PC-3 (cell line): ENCODE measurements around the gene SLC44A5. TPM values are rescaled to one million over a fixed set of nuclear protein-coding genes. Genes with fewer than 3 reads are reported as not detected.
"Not testable (repeated sequence)": the region's sequence is repeated elsewhere in the genome, so short reads cannot be mapped to it uniquely, and the experiment has no call there.

Source experiments
- ATAC-seq: fragments of 200-7000 bp; cut with Tn5 transposase; 2 replicates; pipeline ENCODE4 v1.9.1; 2020; ENCODE audit warnings: mild to moderate bottlenecking, moderate library complexity
- BruUV-seq: library from RNA; stranded (reverse); fragments of 400-500 nt; replicated peaks from 2 replicates; lab custom pipeline; 2021; lab: Mats Ljungman, UMichigan
- CTCF ChIA-PET: fragments of 300-600 bp; sonication (Branson Sonifier 250); formaldehyde crosslinking; loops from one replicate; lab custom pipeline; 2022; ENCODE audit warnings: antibody characterized with exemption; lab: Charles Lee
- POLR2A ChIA-PET: fragments of 300-600 bp; sonication (Branson Sonifier 250); formaldehyde crosslinking; loops from one replicate; lab custom pipeline; 2022; ENCODE audit warnings: antibody characterized with exemption; ENCODE audit not compliant: unreplicated experiment; lab: Charles Lee
- DNase-seq: peaks from one replicate; pipeline ENCODE4 v3.0.0-alpha.2; 2015
- H2AFZ ChIP-seq: fragments of 300-600 bp; sonication (generic); 2 replicates; pipeline ENCODE4 v1.6.0; 2016; ENCODE audit warnings: antibody characterized with exemption, low read length
- H3F3A ChIP-seq: fragments of 300-600 bp; sonication (generic); one replicate; pipeline ENCODE4 v1.6.0; 2017; ENCODE audit warnings: antibody characterized with exemption, low read length, control low read depth, mild to moderate bottlenecking; ENCODE audit not compliant: unreplicated experiment
- H3K27ac ChIP-seq: fragments of 300-600 bp; sonication (generic); 2 replicates; pipeline ENCODE4 v1.5.1; 2016; ENCODE audit warnings: mild to moderate bottlenecking, low read length
- H3K27me3 ChIP-seq: fragments of 300-600 bp; sonication (generic); 2 replicates; pipeline ENCODE4 v1.6.1; 2016; ENCODE audit warnings: low read length, mixed read lengths
- H3K36me3 ChIP-seq: fragments of 300-600 bp; sonication (generic); 2 replicates; pipeline ENCODE4 v1.6.1; 2016; ENCODE audit warnings: low read depth, mixed run types, low read length, mixed read lengths
- H3K4me1 ChIP-seq: fragments of 300-600 bp; sonication (generic); 2 replicates; pipeline ENCODE4 v1.5.1; 2016; ENCODE audit warnings: low read length; ENCODE audit not compliant: insufficient read depth
- H3K4me2 ChIP-seq: fragments of 300-600 bp; sonication (generic); 2 replicates; pipeline ENCODE4 v1.6.0; 2016; ENCODE audit warnings: low read length
- H3K4me3 ChIP-seq: fragments of 300-600 bp; sonication (generic); 2 replicates; pipeline ENCODE4 v1.5.1; 2016; ENCODE audit warnings: mild to moderate bottlenecking, low read length, mixed read lengths
- H3K79me2 ChIP-seq: fragments of 300-600 bp; sonication (generic); 2 replicates; pipeline ENCODE4 v1.6.1; 2017; ENCODE audit warnings: low read length, mixed read lengths
- H3K9ac ChIP-seq: fragments of 300-600 bp; sonication (generic); 2 replicates; pipeline ENCODE4 v1.6.0; 2016; ENCODE audit warnings: mild to moderate bottlenecking, low read length
- H3K9me2 ChIP-seq: fragments of 300-600 bp; sonication (generic); replicated peaks from 2 replicates; pipeline ENCODE4 v1.6.1; 2016; ENCODE audit warnings: mixed run types, low read length, mixed read lengths
- H3K9me3 ChIP-seq: fragments of 300-600 bp; sonication (generic); 2 replicates; pipeline ENCODE4 v1.6.1; 2016; ENCODE audit warnings: low read length, mixed read lengths
- H4K20me1 ChIP-seq: fragments of 300-600 bp; sonication (generic); 2 replicates; pipeline ENCODE4 v1.6.1; 2016; ENCODE audit warnings: low read length, mixed read lengths
- EZH2 ChIP-seq: fragments of 300-600 bp; sonication (generic); IDR thresholded peaks from one replicate; pipeline ENCODE4 v1.6.1; 2017; ENCODE audit warnings: antibody characterized with exemption, mild to moderate bottlenecking, low read length; ENCODE audit not compliant: unreplicated experiment
- EZH2phosphoT487 ChIP-seq: fragments of 300-600 bp; sonication (generic); IDR thresholded peaks from 2 replicates; pipeline ENCODE4 v1.6.1; 2018; ENCODE audit warnings: mild to moderate bottlenecking, antibody characterized with exemption, low read length, borderline replicate concordance
- intact Hi-C: fragments of 100-400 bp; cut with micrococcal nuclease; formaldehyde crosslinking; loops from 2 replicates; pipeline ENCODE4 v1.9.0; 2023
- total RNA-seq: library from RNA; depleted of rRNA; stranded (reverse); fragments of >200 nt; gene quantifications from 2 replicates; pipeline ENCODE4 v1.2.3, GENCODE V29; 2014
- TF ChIP-seq, protein P1 (sequence below): fragments of 300-600 bp; sonication (generic); conservative IDR thresholded peaks from 2 replicates; pipeline ENCODE4 v1.5.1; 2017; ENCODE audit warnings: antibody characterized with exemption, low read depth, mild to moderate bottlenecking, low read length

SLC44A5 gene
- total RNA-seq, 1 experiment from 2014 or later: not detected

DNA sequence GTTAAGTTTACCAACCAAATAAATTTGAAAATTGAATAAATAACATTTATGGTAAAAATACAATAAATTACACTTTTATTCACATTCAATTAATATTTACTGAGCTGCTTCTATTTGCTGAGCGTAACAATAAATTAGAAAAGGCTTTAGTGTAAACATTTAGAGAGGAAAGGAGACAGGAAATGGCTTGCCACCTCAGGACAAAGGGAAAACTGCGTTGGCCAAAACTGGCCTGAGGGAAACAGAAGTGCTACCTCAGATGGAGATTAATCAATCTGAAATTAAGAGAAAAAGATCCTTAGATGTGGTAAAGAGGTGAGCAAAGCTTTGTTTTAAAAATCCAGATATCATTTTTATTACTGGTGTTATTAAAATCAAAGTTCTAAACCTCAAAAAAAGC is 128.0 kb downstream of the SLC44A5 start:
- H3K79me2 ChIP-seq: no peaks in the 10 kb centered on the region
- no peaks in the 10 kb centered on the region for H3K27me3 ChIP-seq
- no peaks in the 10 kb centered on the region for H4K20me1 ChIP-seq
- H3F3A ChIP-seq: no peaks in the 10 kb centered on the region
- H3K27ac ChIP-seq: no peak overlapping the region
- TF ChIP-seq EZH2: no peak
- TF ChIP-seq EZH2phosphoT487: no peak
- TF ChIP-seq, protein P1, sequence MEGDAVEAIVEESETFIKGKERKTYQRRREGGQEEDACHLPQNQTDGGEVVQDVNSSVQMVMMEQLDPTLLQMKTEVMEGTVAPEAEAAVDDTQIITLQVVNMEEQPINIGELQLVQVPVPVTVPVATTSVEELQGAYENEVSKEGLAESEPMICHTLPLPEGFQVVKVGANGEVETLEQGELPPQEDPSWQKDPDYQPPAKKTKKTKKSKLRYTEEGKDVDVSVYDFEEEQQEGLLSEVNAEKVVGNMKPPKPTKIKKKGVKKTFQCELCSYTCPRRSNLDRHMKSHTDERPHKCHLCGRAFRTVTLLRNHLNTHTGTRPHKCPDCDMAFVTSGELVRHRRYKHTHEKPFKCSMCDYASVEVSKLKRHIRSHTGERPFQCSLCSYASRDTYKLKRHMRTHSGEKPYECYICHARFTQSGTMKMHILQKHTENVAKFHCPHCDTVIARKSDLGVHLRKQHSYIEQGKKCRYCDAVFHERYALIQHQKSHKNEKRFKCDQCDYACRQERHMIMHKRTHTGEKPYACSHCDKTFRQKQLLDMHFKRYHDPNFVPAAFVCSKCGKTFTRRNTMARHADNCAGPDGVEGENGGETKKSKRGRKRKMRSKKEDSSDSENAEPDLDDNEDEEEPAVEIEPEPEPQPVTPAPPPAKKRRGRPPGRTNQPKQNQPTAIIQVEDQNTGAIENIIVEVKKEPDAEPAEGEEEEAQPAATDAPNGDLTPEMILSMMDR: no peak
- H3K4me1 ChIP-seq: no peaks in the 10 kb centered on the region
- H2AFZ ChIP-seq: no peak overlapping the region
- DNase-seq (no peak), ATAC-seq (no peak)
- ChIA-PET POLR2A (no interaction called here), CTCF (no interaction called here)
- H3K9ac ChIP-seq: no peak overlapping the region
- no peak overlapping the region for H3K4me3 ChIP-seq
- H3K36me3 ChIP-seq: no peaks in the 10 kb centered on the region
- intact Hi-C loops: no loop called here
- no peaks in the 10 kb centered on the region for H3K9me2 ChIP-seq
- BruUV-seq: no TSS peak
- no peaks in the 10 kb centered on the region for H3K9me3 ChIP-seq
- H3K4me2 ChIP-seq: no peak overlapping the region

DNA sequence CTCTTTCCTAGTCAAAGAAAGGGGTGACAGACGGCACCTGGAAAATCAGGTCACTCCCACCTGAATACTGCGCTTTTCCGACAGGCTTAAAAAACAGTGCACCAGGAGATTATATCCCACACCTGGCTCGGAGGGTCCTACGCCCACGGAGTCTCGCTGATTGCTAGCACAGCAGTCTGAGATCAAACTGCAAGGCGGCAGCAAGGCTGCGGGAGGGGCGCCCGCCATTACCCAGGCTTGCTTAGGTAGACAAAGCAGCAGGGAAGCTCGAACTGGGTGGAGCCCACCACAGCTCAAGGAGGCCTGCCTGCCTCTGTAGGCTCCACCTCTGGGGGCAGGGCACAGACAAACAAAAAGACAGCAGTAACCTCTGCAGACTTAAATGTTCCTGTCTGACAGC is 134.4 kb downstream of the SLC44A5 start:
- H2AFZ ChIP-seq, H3K9me3 ChIP-seq, H3K9ac ChIP-seq, BruUV-seq, H4K20me1 ChIP-seq, ATAC-seq, H3K4me2 ChIP-seq, intact Hi-C loops, POLR2A ChIA-PET, H3F3A ChIP-seq, H3K4me3 ChIP-seq, H3K27ac ChIP-seq, CTCF ChIA-PET, H3K79me2 ChIP-seq, H3K27me3 ChIP-seq, H3K4me1 ChIP-seq, DNase-seq, H3K9me2 ChIP-seq, H3K36me3 ChIP-seq: not testable (repeated sequence)

DNA sequence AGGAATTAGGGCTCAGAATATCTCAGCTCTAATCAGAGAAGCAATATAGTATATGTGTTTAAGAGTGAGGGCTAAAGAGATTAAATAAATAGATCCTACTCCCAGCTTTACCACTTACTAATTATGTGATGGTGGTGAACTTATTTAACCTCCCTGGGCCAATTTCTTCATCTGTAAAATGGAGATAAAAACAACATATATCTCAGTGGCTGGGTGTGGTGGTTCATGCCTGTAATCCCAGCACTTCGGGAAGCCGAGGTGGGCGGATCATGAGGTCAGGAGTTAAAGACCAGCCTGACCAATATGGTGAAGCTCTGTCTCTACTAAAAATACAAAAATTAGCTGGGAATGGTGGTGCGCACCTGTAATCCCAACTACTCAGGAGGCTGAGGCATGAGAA is 135.2 kb downstream of the SLC44A5 start:
- DNase-seq (no peak), ATAC-seq (no peak)
- H3K27ac ChIP-seq: no peak overlapping the region
- H3K4me2 ChIP-seq: no peak overlapping the region
- no peak overlapping the region for H3K9ac ChIP-seq
- POLR2A ChIA-PET: no interaction called here
- H3F3A ChIP-seq: no peaks in the 10 kb centered on the region
- no peaks in the 10 kb centered on the region for H4K20me1 ChIP-seq
- H3K27me3 ChIP-seq: 0 out of 2 replicates have a peak, but pooled peaks cover 7% of the 10 kb centered on the region
- no peaks in the 10 kb centered on the region for H3K4me1 ChIP-seq
- TF ChIP-seq EZH2 (no peak), EZH2phosphoT487 (no peak)
- TF ChIP-seq, protein P1: no peak
- H2AFZ ChIP-seq: no peak overlapping the region
- H3K9me2 ChIP-seq: no peaks in the 10 kb centered on the region
- no peak overlapping the region for H3K4me3 ChIP-seq
- no TSS peak for BruUV-seq
- intact Hi-C loops: no loop called here
- H3K36me3 ChIP-seq: no peaks in the 10 kb centered on the region
- CTCF ChIA-PET: no interaction called here
- H3K9me3 ChIP-seq: no peaks in the 10 kb centered on the region
- H3K79me2 ChIP-seq: no peaks in the 10 kb centered on the region
